ENCODE measurements around the gene DERL3. TPM values are rescaled to one million over a fixed set of nuclear protein-coding genes. Genes with fewer than 3 reads are reported as not detected.
A peak's percentile ranks its signal among the peaks of the same experiment; 100 is the strongest.

DERL3 gene
- total RNA-seq, 5 donors from 2014 or later (not counting 1 experiment from before 2014, with no cell fraction given): 1.2 to 3.9 (median 2.8) TPM

DNA sequence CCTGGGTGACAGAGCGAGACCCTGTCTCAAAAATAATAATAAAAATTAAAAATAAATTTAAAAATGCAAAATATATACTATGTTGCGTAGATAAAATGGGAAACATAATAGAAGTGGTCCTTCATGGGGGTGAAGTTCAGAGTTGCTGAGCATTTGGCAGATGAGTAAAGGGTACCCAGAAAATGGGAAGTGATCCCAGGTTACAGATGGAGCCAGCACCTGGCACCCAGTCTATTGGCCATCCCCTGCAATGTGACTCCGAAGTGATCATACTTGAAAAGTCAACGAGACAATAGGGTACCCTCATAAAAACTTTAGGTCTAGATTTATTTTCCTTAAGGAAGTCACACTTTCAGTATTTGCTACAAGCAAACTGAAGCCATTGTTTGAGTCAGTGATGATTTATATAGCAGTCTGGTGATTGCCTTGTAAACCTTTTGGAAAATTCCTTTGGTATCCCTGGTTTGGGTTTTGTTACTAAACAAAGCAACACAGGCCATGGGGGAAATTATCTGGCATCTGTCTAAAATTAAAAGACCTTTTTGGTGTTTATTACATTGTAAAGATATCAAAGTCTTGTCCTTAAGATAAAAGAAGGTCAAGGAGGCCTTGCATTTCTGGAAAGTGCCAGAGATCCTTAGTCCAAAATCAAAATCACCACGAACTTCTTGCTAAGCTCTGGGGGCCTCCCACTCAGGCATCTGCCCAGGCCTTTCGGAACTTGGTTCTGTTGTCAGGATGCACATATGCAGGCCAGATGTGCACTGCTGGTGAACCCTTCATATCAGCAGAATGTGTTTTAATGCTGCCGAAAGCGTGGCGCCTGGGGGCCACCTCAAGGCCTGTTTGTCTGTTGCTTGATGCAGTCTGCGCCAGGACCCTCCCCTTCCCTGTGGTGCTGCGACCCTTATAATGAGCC is 47.7 kb downstream of the DERL3 start:
- H3K27me3 ChIP-seq (replicated peaks in 1 of 2; ENCODE audit: control insufficient read depth in 2 of 2, extremely low read depth in 1 of 2, insufficient read depth in 2 of 2, low read length in 1 of 2): no peaks in the 10 kb centered on the region
- peaks cover 21% of the 10 kb centered on the region for H3K36me3 Mint-ChIP-seq
- H3K4me3 ChIP-seq (ENCODE audit: control insufficient read depth in 1 of 2, extremely low read depth in 1 of 2, low read length in 1 of 2): no peak overlapping the region
- H3K27ac ChIP-seq (ENCODE audit: low read length): no peak overlapping the region
- H3K27me3 Mint-ChIP-seq: no peaks in the 10 kb centered on the region
- 92% methylated on average over 2 of the region's 11 CpGs for WGBS (ENCODE audit: insufficient coverage)
- H3K36me3 ChIP-seq (ENCODE audit: control insufficient read depth in 2 of 2, extremely low read depth in 1 of 2, insufficient read depth in 1 of 2, low read length in 1 of 2): peaks cover 3 to 44% of the 10 kb centered on the region in 2 donors
- CTCF ChIA-PET: no interaction called here
- DNase-seq (no peak), ATAC-seq (replicated peaks in 1 of 4) (no peak)
- H3K4me3 Mint-ChIP-seq: no peak overlapping the region
- peaks cover 41 to 48% (median 46%) of the 10 kb centered on the region in 3 donors for H3K4me1 Mint-ChIP-seq
- no peaks in the 10 kb centered on the region for H3K9me3 Mint-ChIP-seq
- POLR2A ChIA-PET: no interaction called here
- H3K9me3 ChIP-seq: no peaks in the 10 kb centered on the region
- no peak overlapping the region for H3K27ac Mint-ChIP-seq
- peaks cover 15 to 53% of the 10 kb centered on the region in 2 experiments for H3K4me1 ChIP-seq (ENCODE audit: control insufficient read depth in 1 of 2, extremely low read depth in 1 of 2, insufficient read depth in 2 of 2, low read length in 2 of 2)

- H3K36me3 Mint-ChIP-seq: peaks cover 19% of the 10 kb centered on the region
- peaks cover 42 to 50% (median 49%) of the 10 kb centered on the region in 3 donors for H3K4me1 Mint-ChIP-seq
Measured at GRCh38 chr22:23789638-23790037, 49.2 kb downstream of the DERL3 start.

DNA sequence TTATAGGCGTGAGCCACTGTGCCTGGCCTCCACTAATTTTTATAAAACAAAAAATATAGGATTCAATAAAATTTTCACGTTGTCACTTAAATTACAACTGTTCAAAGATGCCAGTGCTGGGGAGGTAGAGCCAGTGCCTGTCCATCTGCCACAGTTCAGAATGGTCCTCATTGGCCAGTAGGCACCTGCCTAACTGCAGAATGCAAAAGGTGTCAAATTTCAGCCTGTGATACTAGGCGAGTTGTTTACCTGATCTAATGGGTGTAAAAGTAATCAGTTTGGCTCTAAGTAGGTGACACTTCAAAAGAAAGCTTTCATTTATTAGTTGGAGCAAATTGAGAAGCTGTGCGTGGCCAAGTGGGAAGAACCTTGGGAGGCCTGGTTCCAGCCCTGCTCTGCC is 49.7 kb downstream of the DERL3 start:
- H3K27ac Mint-ChIP-seq: no peak overlapping the region
- H3K27me3 Mint-ChIP-seq: no peaks in the 10 kb centered on the region
- H3K27me3 ChIP-seq (replicated peaks in 1 of 2; ENCODE audit: control insufficient read depth in 2 of 2, extremely low read depth in 1 of 2, insufficient read depth in 2 of 2, low read length in 1 of 2): no peaks in the 10 kb centered on the region
- no peaks in the 10 kb centered on the region for H3K9me3 ChIP-seq
- H3K4me3 ChIP-seq (ENCODE audit: control insufficient read depth in 1 of 2, extremely low read depth in 1 of 2, low read length in 1 of 2): no peak overlapping the region
- DNase-seq (no peak), ATAC-seq (replicated peaks in 1 of 4) (no peak)
- H3K4me1 Mint-ChIP-seq: peaks cover 47 to 55% (median 53%) of the 10 kb centered on the region in 3 donors
- H3K36me3 ChIP-seq (ENCODE audit: control insufficient read depth in 2 of 2, extremely low read depth in 1 of 2, insufficient read depth in 1 of 2, low read length in 1 of 2): peaks cover 3 to 31% of the 10 kb centered on the region in 2 donors
- no peak overlapping the region for H3K27ac ChIP-seq (ENCODE audit: low read length)
- ChIA-PET POLR2A (interaction anchor here in 1 of 2 donors (0.6 kb wide), 1 partner anchor 19 kb away, joined by 3 read pairs; no protein-coding TSS in a partner anchor), CTCF (interaction anchor here in 1 of 2 donors (0.7 kb wide), 1 partner anchor 106 kb away, joined by 3 read pairs; no protein-coding TSS in a partner anchor)
- H3K36me3 Mint-ChIP-seq: peaks cover 19% of the 10 kb centered on the region
- peaks cover 18 to 64% of the 10 kb centered on the region in 2 experiments for H3K4me1 ChIP-seq (ENCODE audit: control insufficient read depth in 1 of 2, extremely low read depth in 1 of 2, insufficient read depth in 2 of 2, low read length in 2 of 2)
- peak overlapping the region; percentile 21 to 82 (median 41) for H3K4me3 Mint-ChIP-seq
- no peaks in the 10 kb centered on the region for H3K9me3 Mint-ChIP-seq
- 86% methylated on average over 1 of the region's 4 CpGs for WGBS (ENCODE audit: insufficient coverage)

More at GRCh38 chr22:23789638-23790037, 49.2 kb downstream of the DERL3 start:
- H3K4me3 ChIP-seq (ENCODE audit: control insufficient read depth in 1 of 2, extremely low read depth in 1 of 2, low read length in 1 of 2): no peak overlapping the region
- H3K4me1 ChIP-seq (ENCODE audit: control insufficient read depth in 1 of 2, extremely low read depth in 1 of 2, insufficient read depth in 2 of 2, low read length in 2 of 2): peaks cover 16 to 59% of the 10 kb centered on the region in 2 experiments
- no peaks in the 10 kb centered on the region for H3K9me3 ChIP-seq
- ChIA-PET POLR2A (no interaction called here), CTCF (no interaction called here)
- peaks cover 3 to 34% of the 10 kb centered on the region in 2 donors for H3K36me3 ChIP-seq (ENCODE audit: control insufficient read depth in 2 of 2, extremely low read depth in 1 of 2, insufficient read depth in 1 of 2, low read length in 1 of 2)
- H3K27ac ChIP-seq (ENCODE audit: low read length): no peak overlapping the region
- Mint-ChIP-seq H3K9me3 (no peaks in the 10 kb centered on the region), H3K27me3 (no peaks in the 10 kb centered on the region), H3K4me3 (peak overlapping the region in 1 of 3 donors; percentile 82), H3K27ac (no peak overlapping the region)
- 92% methylated on average over 2 of the region's 4 CpGs for WGBS (ENCODE audit: insufficient coverage)
- H3K27me3 ChIP-seq (replicated peaks in 1 of 2; ENCODE audit: control insufficient read depth in 2 of 2, extremely low read depth in 1 of 2, insufficient read depth in 2 of 2, low read length in 1 of 2): no peaks in the 10 kb centered on the region
- DNase-seq (no peak), ATAC-seq (replicated peaks in 1 of 4) (no peak)

DNA sequence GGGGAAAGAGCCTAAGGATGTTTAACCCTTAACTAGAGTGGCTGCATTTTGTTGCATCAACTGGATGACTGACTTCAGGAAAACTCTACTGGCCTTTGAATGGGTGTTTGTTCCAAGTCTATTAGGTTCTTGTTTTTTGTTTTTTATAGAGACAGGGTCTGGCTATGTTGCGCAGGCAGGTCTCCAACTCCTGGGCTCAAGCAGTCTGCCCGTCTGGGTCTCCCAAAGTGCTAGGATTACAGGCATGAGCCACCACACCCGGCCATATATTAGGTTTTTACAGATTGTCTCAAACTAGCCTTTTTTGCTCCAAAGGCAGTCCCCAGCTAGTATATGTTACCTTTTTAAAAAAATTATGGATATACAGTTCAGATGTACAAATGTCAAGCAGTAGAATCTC is 50.9 kb downstream of the DERL3 start:
- Mint-ChIP-seq H3K4me3 (peak overlapping the region; percentile 82 to 87 (median 86)), H3K27me3 (no peaks in the 10 kb centered on the region), H3K36me3 (peaks cover 13% of the 10 kb centered on the region), H3K27ac (peak overlapping the region; percentile 88 to 90), H3K9me3 (no peaks in the 10 kb centered on the region), H3K4me1 (peaks cover 45 to 52% (median 51%) of the 10 kb centered on the region in 3 donors)
- CTCF ChIA-PET: interaction anchor here in 1 of 2 donors (1.0 kb wide), 1 partner anchor 223 kb away, joined by 3 read pairs; the partner anchor contains the start of gene CABIN1
- no CpG with 5 or more reads among the region's 3 CpGs for WGBS (ENCODE audit: insufficient coverage)
- peak overlapping the region; percentile 80 to 87 for H3K4me3 ChIP-seq (ENCODE audit: control insufficient read depth in 1 of 2, extremely low read depth in 1 of 2, low read length in 1 of 2)
- no peaks in the 10 kb centered on the region for H3K27me3 ChIP-seq (replicated peaks in 1 of 2; ENCODE audit: control insufficient read depth in 2 of 2, extremely low read depth in 1 of 2, insufficient read depth in 2 of 2, low read length in 1 of 2)
- H3K9me3 ChIP-seq: no peaks in the 10 kb centered on the region
- DNase-seq: no peak
- ATAC-seq (replicated peaks in 1 of 4): no peak
- H3K4me1 ChIP-seq (ENCODE audit: control insufficient read depth in 1 of 2, extremely low read depth in 1 of 2, insufficient read depth in 2 of 2, low read length in 2 of 2): peaks cover 18 to 71% of the 10 kb centered on the region in 2 experiments
- H3K36me3 ChIP-seq (ENCODE audit: control insufficient read depth in 2 of 2, extremely low read depth in 1 of 2, insufficient read depth in 1 of 2, low read length in 1 of 2): peaks cover 1 to 20% of the 10 kb centered on the region in 2 donors
- POLR2A ChIA-PET: no interaction called here
- peak overlapping the region; percentile 56 for H3K27ac ChIP-seq (ENCODE audit: low read length)

GRCh38 chr22:23787600-23787896 is 51.3 kb downstream of the DERL3 start:
- Mint-ChIP-seq H3K27me3 (no peaks in the 10 kb centered on the region), H3K27ac (peak overlapping the region; percentile 88 to 90), H3K4me1 (peaks cover 41 to 48% (median 48%) of the 10 kb centered on the region in 3 donors), H3K9me3 (no peaks in the 10 kb centered on the region), H3K4me3 (peak overlapping the region; percentile 82 to 87 (median 86)), H3K36me3 (peaks cover 10% of the 10 kb centered on the region)
- Histone ChIP-seq H3K27me3 (replicated peaks in 1 of 2; ENCODE audit: control insufficient read depth in 2 of 2, extremely low read depth in 1 of 2, insufficient read depth in 2 of 2, low read length in 1 of 2) (no peaks in the 10 kb centered on the region), H3K4me1 (ENCODE audit: control insufficient read depth in 1 of 2, extremely low read depth in 1 of 2, insufficient read depth in 2 of 2, low read length in 2 of 2) (peaks cover 17 to 68% of the 10 kb centered on the region in 2 experiments), H3K27ac (ENCODE audit: low read length) (peak overlapping the region; percentile 56), H3K9me3 (no peaks in the 10 kb centered on the region), H3K4me3 (ENCODE audit: control insufficient read depth in 1 of 2, extremely low read depth in 1 of 2, low read length in 1 of 2) (peak overlapping the region; percentile 80 to 87), H3K36me3 (ENCODE audit: control insufficient read depth in 2 of 2, extremely low read depth in 1 of 2, insufficient read depth in 1 of 2, low read length in 1 of 2) (peaks cover 0 to 18% of the 10 kb centered on the region in 2 donors)
- DNase-seq: no peak
- WGBS (ENCODE audit: insufficient coverage): 0% methylated on average over 3 of the region's 5 CpGs
- POLR2A ChIA-PET: no interaction called here
- CTCF ChIA-PET: interaction anchor here in 1 of 2 donors (1.0 kb wide), 1 partner anchor 224 kb away, joined by 3 read pairs; the partner anchor contains the start of gene CABIN1
- peak; percentile 22 to 38 (median 30) for ATAC-seq (replicated peaks in 1 of 4)

DNA sequence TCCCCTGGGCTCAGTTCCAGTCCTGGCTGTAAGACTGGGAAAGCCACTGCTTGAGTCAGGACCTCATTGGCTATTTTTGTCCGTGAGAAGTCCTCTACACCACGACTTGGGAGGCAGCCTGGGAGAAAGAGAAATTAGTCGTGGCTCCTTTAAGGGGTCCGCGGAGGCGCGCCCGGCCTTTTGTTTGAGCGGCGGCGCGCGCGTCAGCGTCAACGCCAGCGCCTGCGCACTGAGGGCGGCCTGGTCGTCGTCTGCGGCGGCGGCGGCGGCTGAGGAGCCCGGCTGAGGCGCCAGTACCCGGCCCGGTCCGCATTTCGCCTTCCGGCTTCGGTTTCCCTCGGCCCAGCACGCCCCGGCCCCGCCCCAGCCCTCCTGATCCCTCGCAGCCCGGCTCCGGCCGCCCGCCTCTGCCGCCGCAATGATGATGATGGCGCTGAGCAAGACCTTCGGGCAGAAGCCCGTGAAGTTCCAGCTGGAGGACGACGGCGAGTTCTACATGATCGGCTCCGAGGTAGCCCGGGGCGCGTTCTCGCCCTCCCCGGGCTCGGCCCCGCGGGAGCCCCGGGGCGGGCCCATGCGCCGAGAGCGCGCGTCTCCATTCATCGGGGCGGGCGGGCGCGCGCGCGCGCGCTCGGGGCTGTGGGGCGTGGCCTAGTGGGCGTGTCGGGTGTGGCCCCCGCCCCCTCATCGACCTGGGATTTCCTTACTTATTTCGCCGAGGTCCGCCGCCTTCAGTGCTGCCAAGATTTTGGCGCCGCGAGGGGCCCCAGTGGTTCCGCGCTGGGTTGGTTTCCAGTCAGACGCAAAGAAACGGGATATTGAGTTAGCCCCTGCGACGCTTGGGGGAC is 51.8 kb downstream of the DERL3 start, which contains the start of gene SMARCB1:
TSS of gene SMARCB1 (plus strand) at position 215 of the 848 bp plus-strand sequence. CDS start at position 419, 204 bp downstream.
- ChIA-PET CTCF (interaction anchor here (1.0 to 1.1 kb wide), 2 partner anchors 18 to 224 kb away, joined by 3 to 4 read pairs; partner anchors contain the start of gene CABIN1 (in 1 of the 2)), POLR2A (no interaction called here)
- no peaks in the 10 kb centered on the region for H3K9me3 ChIP-seq
- peaks cover 15 to 62% of the 10 kb centered on the region in 2 experiments for H3K4me1 ChIP-seq (ENCODE audit: control insufficient read depth in 1 of 2, extremely low read depth in 1 of 2, insufficient read depth in 2 of 2, low read length in 2 of 2)
- DNase-seq (peak; percentile 73 to 94 (median 85)), ATAC-seq (replicated peaks in 1 of 4) (peak; percentile 80 to 89 (median 84))
- peak within 1 kb of the TSS; percentile 80 to 87 for H3K4me3 ChIP-seq (ENCODE audit: control insufficient read depth in 1 of 2, extremely low read depth in 1 of 2, low read length in 1 of 2)
- Mint-ChIP-seq H3K9me3 (no peaks in the 10 kb centered on the region), H3K27me3 (no peaks in the 10 kb centered on the region), H3K4me3 (peak within 1 kb of the TSS; percentile 82 to 87 (median 86)), H3K36me3 (peaks cover 4% of the 10 kb centered on the region), H3K4me1 (peaks cover 36 to 43% (median 43%) of the 10 kb centered on the region in 3 donors), H3K27ac (peak within 1 kb of the TSS; percentile 96 to 97)
- H3K36me3 ChIP-seq (ENCODE audit: control insufficient read depth in 2 of 2, extremely low read depth in 1 of 2, insufficient read depth in 1 of 2, low read length in 1 of 2): peaks cover 0 to 13% of the 10 kb centered on the region in 2 donors
- H3K27me3 ChIP-seq (replicated peaks in 1 of 2; ENCODE audit: control insufficient read depth in 2 of 2, extremely low read depth in 1 of 2, insufficient read depth in 2 of 2, low read length in 1 of 2): no peaks in the 10 kb centered on the region
- peak within 1 kb of the TSS; percentile 94 for H3K27ac ChIP-seq (ENCODE audit: low read length)
- WGBS (ENCODE audit: insufficient coverage): 0% methylated on average over 96 of the region's 97 CpGs

Data from T-cell (primary cell).